Upper lobe of left lung (tissue), 6 donors: Measurements from ENCODE around the gene SIRPB2. TPM values are rescaled to one million over a fixed set of nuclear protein-coding genes. Genes with fewer than 3 reads are reported as not detected.

ENCODE experiments used
- ATAC-seq, 2 donors: fragments of 200-7000 bp; cut with Tn5 transposase; one replicate each; pipeline ENCODE4 v1.9.1; 2022; ENCODE audit warnings: mild to moderate bottlenecking in 2 of 2, moderate library complexity in 2 of 2; ENCODE audit not compliant: low FRiP score in 2 of 2
- DNase-seq, 2 donors: peaks; one replicate each; pipeline ENCODE4 v3.0.0-alpha.2; 2019 to 2020
- H3K27ac ChIP-seq, 4 donors: fragments of 200-600 bp; sonication (generic); one replicate each; pipeline ENCODE4 v1.5.1; 2016 to 2019
- H3K27me3 ChIP-seq, 4 donors: fragments of 200-600 bp; sonication (generic); one replicate each; pipeline ENCODE4 v1.5.1; 2017 to 2019
- H3K36me3 ChIP-seq, 4 donors: fragments of 200-600 bp; sonication (generic); one replicate each; pipeline ENCODE4 v1.5.1; 2016 to 2019
- H3K4me1 ChIP-seq, 4 donors: fragments of 200-600 bp; sonication (generic); one replicate each; pipeline ENCODE4 v1.5.1; 2018 to 2019
- H3K4me3 ChIP-seq, 4 donors: fragments of 200-600 bp; sonication (generic); one replicate each; pipeline ENCODE4 v1.5.1; 2017 to 2019; ENCODE audit warnings: mild to moderate bottlenecking in 2 of 4, moderate library complexity in 1 of 4
- H3K9me3 ChIP-seq, 4 donors: fragments of 200-600 bp; sonication (generic); one replicate each; pipeline ENCODE4 v1.5.1; 2018 to 2019
- EP300 ChIP-seq, 4 donors: sonication (generic); formaldehyde crosslinking; IDR thresholded peaks; one replicate each; pipeline ENCODE4 v1.5.1; 2017; ENCODE audit warnings: antibody characterized with exemption in 4 of 4, control low read depth in 2 of 4
- POLR2A ChIP-seq, 4 donors: fragments of 450-650 bp; IDR thresholded peaks; one replicate each; pipeline ENCODE4 v1.5.1; 2016 to 2017; ENCODE audit warnings: antibody characterized with exemption in 4 of 4, mild to moderate bottlenecking in 2 of 4
- POLR2AphosphoS5 ChIP-seq, 2 donors: sonication (generic); formaldehyde crosslinking; IDR thresholded peaks; one replicate each; pipeline ENCODE4 v1.5.1; 2017; ENCODE audit warnings: antibody characterized with exemption in 2 of 2
- WGBS, 2 donors: methylation state at CpG; one replicate each; pipeline ENCODE4 v1.1.5; 2017 to 2018; 5-methylcytosine and 5-hydroxymethylcytosine counted together
- total RNA-seq, 6 donors: library from RNA; depleted of rRNA in 4 of 6; stranded (reverse); fragments of >200 nt in 4 of 6; gene quantifications; one replicate each; pipeline versions ENCODE4 v1.1.0 to v1.2.1, GENCODE V29; 2016 to 2021
- TF ChIP-seq, protein P1 (sequence below), 6 experiments: fragments of 450-650 bp in 4 of 6; fragments of 200-600 bp in 2 of 6; sonication (generic) in 2 of 6; IDR thresholded peaks; one replicate each; pipeline ENCODE4 v1.5.1; 2016 to 2019; ENCODE audit warnings: antibody characterized with exemption in 6 of 6
- donor health status: DM: no; HTN: no; CAD: no; lungs with moderate emphysema.
- donor health status: DM: no; HTN: yes; CAD: no; lungs with severe emphysema.

The SIRPB2 gene
- total RNA-seq, 6 donors from 2014 or later: 12.1 to 59.7 (median 23.8) TPM

DNA sequence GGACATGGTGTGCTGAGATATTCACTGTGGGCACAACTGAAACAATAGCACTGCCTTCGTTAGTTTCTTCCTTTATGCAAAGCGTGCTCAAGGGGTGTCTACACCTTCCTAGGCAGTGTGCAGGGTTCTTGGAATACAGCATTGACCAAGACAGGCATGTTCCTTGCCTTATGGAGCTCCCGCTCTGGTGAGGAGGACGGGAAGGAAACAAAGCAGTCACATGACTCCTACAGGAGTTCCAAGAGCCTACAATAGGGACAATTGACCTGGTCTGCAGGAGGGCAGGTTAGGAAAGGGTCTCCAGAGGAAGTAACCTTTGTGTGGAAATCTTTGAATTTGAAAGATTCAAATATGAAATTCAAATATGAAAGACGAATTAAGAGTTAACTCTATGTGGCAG lies 25.8 kb upstream of the SIRPB2 start:
- H3K9me3 ChIP-seq: no peaks in the 10 kb centered on the region
- H3K27me3 ChIP-seq: no peaks in the 10 kb centered on the region
- H3K36me3 ChIP-seq: no peaks in the 10 kb centered on the region
- TF ChIP-seq POLR2AphosphoS5 (IDR thresholded peaks at IDR 0.05) (no peak), POLR2A (IDR thresholded peaks at IDR 0.05) (no peak), EP300 (IDR thresholded peaks at IDR 0.05) (no peak)
- TF ChIP-seq, protein P1, sequence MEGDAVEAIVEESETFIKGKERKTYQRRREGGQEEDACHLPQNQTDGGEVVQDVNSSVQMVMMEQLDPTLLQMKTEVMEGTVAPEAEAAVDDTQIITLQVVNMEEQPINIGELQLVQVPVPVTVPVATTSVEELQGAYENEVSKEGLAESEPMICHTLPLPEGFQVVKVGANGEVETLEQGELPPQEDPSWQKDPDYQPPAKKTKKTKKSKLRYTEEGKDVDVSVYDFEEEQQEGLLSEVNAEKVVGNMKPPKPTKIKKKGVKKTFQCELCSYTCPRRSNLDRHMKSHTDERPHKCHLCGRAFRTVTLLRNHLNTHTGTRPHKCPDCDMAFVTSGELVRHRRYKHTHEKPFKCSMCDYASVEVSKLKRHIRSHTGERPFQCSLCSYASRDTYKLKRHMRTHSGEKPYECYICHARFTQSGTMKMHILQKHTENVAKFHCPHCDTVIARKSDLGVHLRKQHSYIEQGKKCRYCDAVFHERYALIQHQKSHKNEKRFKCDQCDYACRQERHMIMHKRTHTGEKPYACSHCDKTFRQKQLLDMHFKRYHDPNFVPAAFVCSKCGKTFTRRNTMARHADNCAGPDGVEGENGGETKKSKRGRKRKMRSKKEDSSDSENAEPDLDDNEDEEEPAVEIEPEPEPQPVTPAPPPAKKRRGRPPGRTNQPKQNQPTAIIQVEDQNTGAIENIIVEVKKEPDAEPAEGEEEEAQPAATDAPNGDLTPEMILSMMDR (IDR thresholded peaks at IDR 0.05): no peak
- no peak overlapping the region for H3K27ac ChIP-seq
- no peaks in the 10 kb centered on the region for H3K4me1 ChIP-seq
- no peak overlapping the region for H3K4me3 ChIP-seq
- ATAC-seq (no peak), DNase-seq (no peak)
- 72 to 86% methylated on average over 5 of the region's 5 CpGs for WGBS, 2 donors

DNA sequence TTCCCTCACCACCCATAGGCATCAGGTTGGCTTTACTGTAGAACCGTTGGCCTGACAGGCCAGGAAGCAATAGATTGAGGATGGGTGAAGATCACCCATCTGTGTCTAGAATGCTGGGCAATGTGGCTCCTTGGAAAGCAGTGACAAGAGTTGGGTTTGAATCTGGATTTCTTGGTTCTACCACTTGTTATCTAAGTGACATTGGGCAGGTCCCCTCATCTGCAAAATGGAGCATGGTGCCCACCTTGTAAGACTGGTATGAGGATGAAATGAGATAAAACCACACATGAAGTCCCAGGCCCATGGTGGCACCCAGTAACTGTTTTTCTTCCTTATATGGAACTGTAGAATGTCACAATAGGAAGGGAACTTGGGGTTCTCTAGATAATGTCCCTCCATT lies 22.6 kb upstream of the SIRPB2 start:
- H3K4me3 ChIP-seq: no peak overlapping the region
- ATAC-seq (no peak), DNase-seq (no peak)
- no peaks in the 10 kb centered on the region for H3K4me1 ChIP-seq
- no peaks in the 10 kb centered on the region for H3K27me3 ChIP-seq
- H3K36me3 ChIP-seq: no peaks in the 10 kb centered on the region
- no peak overlapping the region for H3K27ac ChIP-seq
- H3K9me3 ChIP-seq: no peaks in the 10 kb centered on the region
- TF ChIP-seq, protein P1 (IDR thresholded peaks at IDR 0.05): no peak
- TF ChIP-seq POLR2A (IDR thresholded peaks at IDR 0.05) (no peak), EP300 (IDR thresholded peaks at IDR 0.05) (no peak), POLR2AphosphoS5 (IDR thresholded peaks at IDR 0.05) (no peak)
- 72 to 93% methylated on average over 1 of the region's 1 CpG for WGBS, 2 donors

DNA sequence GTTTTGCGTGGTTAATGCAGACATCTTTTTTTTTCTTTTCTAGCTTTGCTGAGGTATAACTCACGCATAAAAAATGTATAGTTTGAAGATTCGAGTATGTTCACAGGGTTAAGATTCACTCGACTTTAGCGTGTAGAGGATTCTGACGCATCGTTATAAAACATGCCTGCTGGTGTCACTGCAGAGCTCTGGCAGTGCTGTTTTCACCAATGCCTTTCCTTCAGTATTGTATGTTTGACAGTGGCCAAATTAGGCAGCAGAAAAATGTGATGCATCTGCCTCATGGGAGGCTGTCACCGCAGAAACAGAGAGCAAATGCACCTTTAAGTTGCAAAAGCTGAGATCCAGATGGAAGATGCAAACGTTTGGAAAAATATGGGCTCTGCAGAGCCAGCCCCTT lies 18.0 kb upstream of the SIRPB2 start:
- no peaks in the 10 kb centered on the region for H3K27me3 ChIP-seq
- no peak for TF ChIP-seq EP300 (IDR thresholded peaks at IDR 0.05)
- TF ChIP-seq, protein P1 (IDR thresholded peaks at IDR 0.05): peak in 1 of 6 experiments; percentile 24
- ATAC-seq (peak in 1 of 2 donors; percentile 44), DNase-seq (no peak)
- 30 to 39% methylated on average over 9 of the region's 9 CpGs for WGBS, 2 donors
- H3K27ac ChIP-seq: no peak overlapping the region
- no peaks in the 10 kb centered on the region for H3K4me1 ChIP-seq
- H3K9me3 ChIP-seq: no peaks in the 10 kb centered on the region
- no peaks in the 10 kb centered on the region for H3K36me3 ChIP-seq
- no peak overlapping the region for H3K4me3 ChIP-seq

DNA sequence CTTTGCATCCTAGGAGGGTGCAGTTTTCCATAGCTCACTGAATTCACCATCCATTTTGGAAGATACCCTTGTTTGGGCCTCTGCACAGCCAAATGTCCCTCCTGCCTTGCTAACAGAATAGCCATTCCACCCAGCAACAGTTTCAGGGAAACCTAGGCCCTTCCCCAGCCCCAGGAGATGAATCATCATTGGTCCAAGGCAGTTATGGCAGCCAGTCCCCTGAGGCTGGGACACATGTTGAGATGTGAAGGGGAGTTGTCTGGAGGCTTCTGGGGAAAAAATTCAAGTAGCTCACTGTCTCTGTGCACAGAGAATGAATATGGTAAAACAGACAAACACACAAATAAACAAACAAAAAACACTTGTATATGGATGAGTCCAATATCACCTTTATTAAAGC lies 17.4 kb upstream of the SIRPB2 start:
- no peaks in the 10 kb centered on the region for H3K27me3 ChIP-seq
- H3K9me3 ChIP-seq: no peaks in the 10 kb centered on the region
- no peaks in the 10 kb centered on the region for H3K36me3 ChIP-seq
- H3K4me1 ChIP-seq: no peaks in the 10 kb centered on the region
- no peak overlapping the region for H3K4me3 ChIP-seq
- ATAC-seq: no peak
- TF ChIP-seq POLR2A (IDR thresholded peaks at IDR 0.05) (no peak), EP300 (IDR thresholded peaks at IDR 0.05) (no peak), POLR2AphosphoS5 (IDR thresholded peaks at IDR 0.05) (no peak)
- TF ChIP-seq, protein P1 (IDR thresholded peaks at IDR 0.05): no peak
- H3K27ac ChIP-seq: no peak overlapping the region
- no peak for DNase-seq

DNA sequence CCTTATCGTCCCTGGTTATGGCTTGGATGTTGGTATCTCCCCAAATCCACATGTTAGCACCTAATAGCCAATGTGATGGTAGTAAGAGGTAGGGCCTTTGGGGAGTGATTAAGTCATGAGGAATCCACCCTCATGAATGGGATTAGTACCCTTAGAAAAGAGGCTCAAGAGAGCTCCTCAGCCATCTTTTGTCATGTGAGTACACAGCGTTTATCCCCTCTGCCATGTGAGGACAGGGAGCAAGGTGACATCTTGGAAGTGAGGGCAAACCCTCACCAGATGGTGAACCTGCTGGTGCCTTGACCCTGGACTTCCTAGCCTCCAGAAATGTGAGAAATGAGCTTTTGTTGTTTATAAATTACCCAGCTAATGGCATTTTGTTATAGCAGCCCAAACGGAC lies 16.1 kb upstream of the SIRPB2 start:
- no peaks in the 10 kb centered on the region for H3K27me3 ChIP-seq
- H3K27ac ChIP-seq: no peak overlapping the region
- TF ChIP-seq, protein P1 (IDR thresholded peaks at IDR 0.05): no peak
- TF ChIP-seq POLR2A (IDR thresholded peaks at IDR 0.05): no peak
- no peak for TF ChIP-seq EP300 (IDR thresholded peaks at IDR 0.05)
- TF ChIP-seq POLR2AphosphoS5 (IDR thresholded peaks at IDR 0.05): no peak
- no peaks in the 10 kb centered on the region for H3K9me3 ChIP-seq
- H3K36me3 ChIP-seq: no peaks in the 10 kb centered on the region
- no peak for ATAC-seq
- no peak for DNase-seq
- 75 to 81% methylated on average over 3 of the region's 3 CpGs for WGBS, 2 donors
- no peak overlapping the region for H3K4me3 ChIP-seq
- H3K4me1 ChIP-seq: no peaks in the 10 kb centered on the region
